Measurements from ENCODE around the gene DLL1.

GRCh38 chr6:170250981-170251775, 39.7 kb downstream of the DLL1 start:
- TF ChIP-seq CTCF (IDR thresholded peaks at IDR 0.05 in 4 of 5, conservative IDR thresholded peaks at IDR 0.05 in 1 of 5) (no peak), POLR2A (IDR thresholded peaks at IDR 0.05) (no peak)

All from gastrocnemius medialis (tissue), 4 donors.